Right renal pelvis (tissue), 4 donors: ENCODE results near the gene NAPEPLD. TPM values are rescaled to one million over a fixed set of nuclear protein-coding genes. Genes with fewer than 3 reads are reported as not detected.
A peak's percentile ranks its signal among the peaks of the same experiment; 100 is the strongest.
"Not testable (repeated sequence)": the region's sequence is repeated elsewhere in the genome, so short reads cannot be mapped to it uniquely, and the experiment has no call there.

Source experiments
- DNase-seq, 4 donors: peaks; one replicate each; pipeline ENCODE4 v3.0.0-alpha.2; 2013; ENCODE audit warnings: low read depth in 4 of 4, low spot score in 3 of 4, missing footprints in 1 of 4
- polyA plus RNA-seq, 4 donors: library from polyadenylated mRNA; unstranded; fragments of 120-200 nt; gene quantifications; one replicate each; pipeline ENCODE4 v1.2.1, GENCODE V29; 2013; ENCODE audit not compliant: insufficient read length in 4 of 4

NAPEPLD gene
- polyA plus RNA-seq, 4 donors = 31.2 to 47.6 (median 40.0) TPM

DNA sequence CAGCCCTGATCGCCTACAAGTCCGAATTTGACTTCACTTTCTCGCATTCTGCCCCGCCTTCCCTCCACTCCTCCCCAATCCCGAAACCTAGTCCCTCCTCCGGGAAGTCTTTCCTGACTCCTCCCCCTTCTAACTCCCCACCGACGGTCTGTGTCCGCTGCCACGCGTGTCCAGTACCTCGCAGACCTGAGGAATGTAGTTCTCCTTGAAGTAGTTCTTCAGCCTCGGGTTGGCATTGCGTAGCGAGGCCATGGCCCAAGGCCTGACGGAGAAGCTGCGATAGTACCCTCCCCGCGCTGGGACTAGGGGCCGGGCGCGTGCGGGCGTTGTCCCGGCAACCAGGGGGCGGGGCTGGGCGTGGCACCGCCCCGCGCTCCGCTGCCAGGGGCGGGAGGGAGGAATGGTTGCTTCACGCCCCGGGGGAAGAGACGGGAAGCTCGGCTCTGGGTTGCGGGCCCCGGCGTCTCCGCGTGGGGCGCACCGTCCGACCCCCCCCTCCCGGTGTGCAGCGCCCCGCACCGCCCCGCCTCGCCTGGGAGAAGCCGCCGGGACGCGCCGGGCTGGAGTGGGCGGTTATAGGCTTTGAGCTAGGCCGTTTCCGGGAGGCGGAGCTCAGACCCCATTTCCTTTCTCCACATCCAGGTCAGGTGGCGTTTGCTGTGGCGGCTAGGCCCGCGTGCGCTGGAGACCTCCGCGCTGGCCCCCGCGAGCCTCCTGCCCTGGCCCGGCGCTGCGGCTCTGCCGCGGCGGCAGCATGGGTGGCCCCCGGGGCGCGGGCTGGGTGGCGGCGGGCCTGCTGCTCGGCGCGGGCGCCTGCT lies 74.2 kb downstream of the NAPEPLD start, which contains the start of the genes ARMC10 and FBXL13:
Gene ARMC10, plus strand, starts transcription at position 622 of the 818 bp plus-strand sequence. Its CDS starts 133 bp downstream, at position 755.
Gene FBXL13, minus strand, starts transcription at position 278 of the 818 bp plus-strand sequence.
- DNase-seq = peak; percentile 82 to 92 (median 82)

DNA sequence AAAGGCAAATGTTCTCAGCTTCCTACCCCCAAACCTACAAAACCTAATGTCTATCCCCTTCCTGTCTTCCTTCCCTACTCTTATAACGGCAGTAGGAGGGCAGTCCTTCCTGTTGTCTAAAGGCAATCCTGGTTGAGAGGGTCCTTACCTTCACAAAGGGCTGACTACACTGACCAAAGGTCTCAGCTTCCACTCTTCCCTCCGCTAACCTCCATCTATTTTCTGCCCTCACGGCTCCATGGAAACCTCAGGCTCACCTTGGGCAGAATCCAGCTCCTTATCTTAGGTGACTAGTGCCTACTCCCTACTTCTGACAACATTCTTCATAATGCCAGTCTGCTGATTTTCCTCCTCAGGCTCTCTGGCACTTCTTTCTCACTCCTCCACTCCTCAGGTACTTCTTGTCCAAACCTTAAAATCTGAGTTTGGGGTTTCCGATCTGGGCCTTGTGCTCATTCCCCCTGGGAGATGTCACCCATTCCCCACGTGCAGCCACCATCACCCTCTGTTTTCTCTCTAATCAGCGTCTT lies 74.8 kb downstream of the NAPEPLD start:
- peak in 2 of 4 donors; percentile 2 to 5 for DNase-seq

DNA sequence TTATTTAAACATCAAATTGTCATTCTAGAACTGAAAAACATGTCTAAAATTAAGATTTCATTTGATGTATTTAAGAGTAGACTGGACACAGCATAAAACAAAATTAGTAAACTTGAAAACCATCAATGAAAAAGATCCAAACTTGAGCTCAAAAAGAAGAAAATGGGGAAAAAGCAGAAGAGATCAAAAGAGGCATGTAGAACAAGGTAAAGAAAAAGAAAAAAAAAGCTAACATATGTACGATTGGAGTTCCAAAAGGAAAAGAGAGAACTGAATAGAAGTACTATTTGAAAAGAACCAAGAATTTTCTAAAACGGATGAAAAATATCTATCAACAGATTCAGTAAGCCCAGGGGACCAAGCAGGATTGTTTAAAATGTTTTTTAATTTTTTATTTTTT lies 77.9 kb downstream of the NAPEPLD start:
- no peak for DNase-seq

DNA sequence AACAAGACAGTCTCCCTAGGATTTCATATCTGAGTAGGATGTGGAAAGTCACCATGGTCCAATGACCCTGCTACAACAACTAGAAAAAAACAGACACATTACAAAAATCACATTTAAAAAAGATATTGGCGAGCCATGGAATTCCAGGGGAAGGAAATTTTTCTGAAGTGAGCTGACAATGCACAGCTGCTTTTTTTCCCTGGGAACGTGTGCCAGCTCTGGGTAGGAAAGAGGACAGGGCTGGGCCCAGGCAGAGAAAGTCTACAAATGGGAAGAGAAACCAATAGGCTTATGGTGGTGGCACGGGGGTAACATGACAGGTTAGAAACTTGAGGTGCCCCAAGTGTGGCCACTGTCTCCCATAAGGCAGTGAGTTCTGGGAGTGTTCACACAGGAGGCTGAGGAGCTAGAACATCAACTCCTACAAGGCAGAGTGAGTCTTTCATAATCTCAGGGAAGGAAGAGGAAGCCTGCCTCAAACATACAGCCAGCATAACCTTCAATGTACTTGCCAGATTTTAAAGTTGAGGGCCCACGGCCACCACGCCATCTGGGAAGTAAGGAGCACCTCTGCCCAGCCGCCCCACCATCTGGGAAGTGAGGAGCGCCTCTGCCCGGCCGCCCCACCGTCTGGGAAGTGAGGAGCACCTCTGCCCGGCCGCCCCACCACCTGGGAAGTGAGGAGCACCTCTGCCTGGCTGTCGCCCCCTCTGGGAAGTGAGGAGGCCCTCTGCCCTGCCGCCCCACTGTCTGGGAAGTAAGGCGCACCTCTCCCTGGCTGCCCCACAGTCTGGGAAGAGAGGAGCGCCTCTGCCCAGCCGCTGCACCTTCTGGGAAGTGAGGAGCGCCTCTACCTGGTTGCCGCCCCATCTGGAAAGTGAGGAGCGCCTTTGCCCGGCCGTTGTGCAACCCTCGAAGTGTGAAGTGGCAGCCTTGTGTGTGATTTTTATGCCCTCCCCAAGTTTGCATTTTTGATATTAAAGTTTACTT lies 80.2 kb downstream of the NAPEPLD start:
- no peak for DNase-seq

DNA sequence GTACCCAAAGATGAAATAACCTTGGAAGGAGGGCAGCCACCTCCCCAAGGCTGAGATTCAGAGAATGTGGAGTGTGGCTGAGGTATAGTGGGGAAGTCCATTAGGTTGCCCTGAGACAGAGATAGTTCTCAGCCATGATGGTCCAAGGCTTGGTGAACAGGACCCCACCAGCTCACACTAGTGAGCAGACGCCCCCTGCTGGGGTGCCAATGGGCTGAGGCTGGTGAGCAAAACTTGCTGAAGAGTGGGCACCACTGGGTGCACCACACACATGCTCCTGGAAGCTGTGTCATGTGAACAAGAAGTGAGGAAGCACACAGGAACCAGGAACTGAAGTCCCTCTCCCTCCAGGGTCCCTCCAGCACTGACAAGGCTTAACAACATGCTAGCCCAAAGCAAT lies 83.2 kb downstream of the NAPEPLD start:
- no peak for DNase-seq

DNA sequence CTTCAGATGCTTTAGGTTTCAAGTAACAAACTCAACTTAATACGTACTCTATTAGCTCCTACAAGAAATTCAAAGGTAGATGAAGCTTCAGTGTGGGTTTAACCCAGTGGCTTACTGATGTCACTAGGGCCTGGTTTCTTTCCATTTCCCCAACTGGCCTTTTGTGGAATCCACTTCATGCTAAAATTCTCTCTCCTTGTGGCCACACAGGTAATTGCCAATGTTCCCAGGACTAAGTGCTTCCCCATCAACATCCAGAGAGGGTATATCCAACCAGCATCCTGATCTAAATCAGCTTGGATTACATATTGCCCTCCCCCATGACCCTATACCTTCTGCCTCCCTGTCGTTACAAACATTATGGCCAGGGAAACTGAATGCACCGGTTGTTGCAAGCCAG lies 85.0 kb downstream of the NAPEPLD start:
- no peak for DNase-seq

DNA sequence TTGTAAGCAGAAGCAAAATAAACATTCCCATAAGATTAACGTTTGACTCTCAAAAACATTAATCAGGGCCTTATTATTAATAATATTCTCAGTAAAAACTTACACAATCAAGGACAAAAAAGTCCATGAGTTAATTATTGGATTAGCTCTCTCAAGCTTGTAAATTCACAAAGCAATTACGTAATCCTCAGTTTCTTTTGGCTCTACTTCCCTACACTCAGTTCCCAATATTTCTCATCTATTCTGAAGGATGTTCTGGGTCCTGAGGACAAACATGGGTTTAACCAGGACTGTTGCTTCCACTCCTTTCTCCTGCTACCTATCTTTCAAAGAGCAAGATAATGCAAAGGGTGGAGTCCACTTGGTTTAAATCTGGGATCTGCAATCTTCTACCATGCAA lies 89.4 kb downstream of the NAPEPLD start:
- DNase-seq = no peak

DNA sequence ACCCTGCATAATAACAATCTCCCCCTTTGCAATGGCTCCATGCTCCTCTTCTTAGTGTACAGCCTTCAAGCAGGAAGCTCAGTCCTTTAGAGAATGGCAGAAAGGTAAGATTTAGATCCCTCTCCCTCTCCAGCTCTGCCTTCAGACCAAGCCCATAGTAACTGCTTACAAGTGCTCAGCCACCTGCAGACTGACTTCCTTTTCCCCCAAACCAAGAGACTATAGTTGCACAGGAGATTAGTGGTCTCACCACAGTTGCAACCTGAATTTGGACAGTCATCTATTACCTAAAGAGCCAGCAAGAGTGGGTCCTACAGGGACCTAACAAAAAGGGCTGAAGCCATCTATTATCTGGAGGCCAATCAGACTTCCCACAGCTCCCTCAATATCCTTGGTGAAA lies 90.8 kb downstream of the NAPEPLD start:
- DNase-seq = no peak

DNA sequence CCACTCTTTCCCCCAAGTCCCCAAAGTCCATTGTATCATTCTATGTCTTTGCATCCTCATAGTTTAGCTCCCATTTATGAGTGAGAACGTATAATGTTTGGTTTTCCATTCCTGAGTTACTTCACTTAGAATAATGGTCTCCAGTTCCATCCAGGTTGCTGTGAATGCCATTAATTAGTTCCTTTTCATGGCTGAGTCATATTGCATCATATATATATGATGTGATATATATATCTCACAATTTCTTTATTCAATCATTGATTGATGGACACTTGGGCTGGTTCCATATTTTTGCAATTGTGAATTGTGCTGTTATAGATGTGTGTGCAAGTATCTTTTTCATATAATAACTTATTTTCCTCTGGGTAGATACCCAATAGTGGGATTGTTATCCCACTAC lies 92.9 kb downstream of the NAPEPLD start:
- DNase-seq = not testable (repeated sequence)

DNA sequence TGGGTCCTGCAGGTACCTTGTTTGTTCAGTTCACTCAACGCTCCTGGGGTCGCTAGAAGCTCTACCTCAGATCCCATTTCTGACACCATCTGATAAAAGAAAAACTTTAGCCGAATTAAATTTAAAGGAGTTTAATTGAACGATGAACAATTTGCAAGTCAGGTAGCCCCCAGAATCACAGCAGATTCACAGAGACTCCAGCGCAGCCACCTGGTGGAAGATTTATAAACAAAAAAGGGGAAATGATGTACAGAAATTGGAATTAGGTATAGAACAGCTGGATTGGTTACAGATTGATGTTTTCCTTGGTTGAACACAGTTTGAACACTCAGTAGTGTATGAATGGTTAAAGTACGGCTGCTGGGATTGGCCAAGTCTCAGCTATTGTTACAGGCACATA lies 97.4 kb downstream of the NAPEPLD start:
- DNase-seq = no peak

Other genes starting within 250 kb of the NAPEPLD start
- gene LRRC17, start 236.1 kb downstream of the NAPEPLD start, polyA plus RNA-seq = 10 to 100 TPM; 75.0 to 97.2 (median 87.6) TPM
- 1 to 10 TPM; 2.0 to 3.7 (median 2.9) TPM for gene FBXL13, start 74.3 kb downstream of the NAPEPLD start, polyA plus RNA-seq
- 10 to 100 TPM; 60.0 to 68.1 (median 65.1) TPM for gene ARMC10, start 74.0 kb downstream of the NAPEPLD start, polyA plus RNA-seq
- 100 to 1,000 TPM; 101 to 113 (median 104) TPM for gene PMPCB, start 148.3 kb upstream of the NAPEPLD start, polyA plus RNA-seq
- 10 to 100 TPM; 41.1 to 52.6 (median 48.1) TPM for gene DNAJC2, start 195.7 kb upstream of the NAPEPLD start, polyA plus RNA-seq
- 100 to 1,000 TPM; 112 to 120 (median 116) TPM for gene PSMC2, start 198.5 kb upstream of the NAPEPLD start, polyA plus RNA-seq